H54 (cell line): Measurements from ENCODE around the gene PCDH20.

Experiments used
- DNase-seq: peaks from one replicate; pipeline ENCODE4 v3.0.0; 2011; ENCODE audit warnings: low spot score, mixed read lengths; ENCODE audit not compliant: insufficient read length
- FAIRE-seq: peaks from 3 replicates; lab custom pipeline; 2011; peaks lifted over from hg19 to GRCh38; lab: Jason Lieb, UNC
- POLR2A ChIP-seq: IDR thresholded peaks from 2 replicates; pipeline ENCODE4 v1.6.1; 2011; ENCODE audit warnings: low read depth, mild to moderate bottlenecking, low read length

PCDH20 gene

GRCh38 chr13:61415749-61416148 is at the start of gene PCDH20:
PCDH20 (minus strand) TSS chr13:61415849; CDS start chr13:61415158, 691 bp downstream.
- TF ChIP-seq POLR2A, result no peak
- no peak for FAIRE-seq
- no peak for DNase-seq

- FAIRE-seq (no peak), DNase-seq (no peak)
- TF ChIP-seq POLR2A, result no peak
These were observed 47.4 kb upstream of the PCDH20 start for GRCh38 chr13:61463024-61463423.

- DNase-seq, result no peak
- no peak for FAIRE-seq
These were observed 37.5 kb upstream of the PCDH20 start for GRCh38 chr13:61453121-61453520.

GRCh38 chr13:61432029-61432428 is 16.4 kb upstream of the PCDH20 start:
- no peak for TF ChIP-seq POLR2A
- no peak for FAIRE-seq
- no peak for DNase-seq

More at GRCh38 chr13:61453121-61453520, 37.5 kb upstream of the PCDH20 start:
- no peak for TF ChIP-seq POLR2A

GRCh38 chr13:61423915-61424314 is 8.3 kb upstream of the PCDH20 start:
- no peak for TF ChIP-seq POLR2A
- FAIRE-seq (no peak), DNase-seq (no peak)

GRCh38 chr13:61417086-61417570 is 1.5 kb upstream of the PCDH20 start:
- TF ChIP-seq POLR2A, result no peak
- DNase-seq (no peak), FAIRE-seq (no peak)

GRCh38 chr13:61415058-61415721 is 459 bp downstream of the PCDH20 start:
- FAIRE-seq (no peak), DNase-seq (no peak)
- TF ChIP-seq POLR2A, result no peak

- FAIRE-seq (no peak), DNase-seq (no peak)
These were observed 977 bp downstream of the PCDH20 start for GRCh38 chr13:61414686-61415057.

GRCh38 chr13:61413572-61414535 is 1.8 kb downstream of the PCDH20 start:
- FAIRE-seq (no peak), DNase-seq (no peak)
- no peak for TF ChIP-seq POLR2A

More at GRCh38 chr13:61414686-61415057, 977 bp downstream of the PCDH20 start:
- no peak for TF ChIP-seq POLR2A

- DNase-seq, result no peak
- FAIRE-seq, result no peak
- no peak for TF ChIP-seq POLR2A
These were observed 4.9 kb downstream of the PCDH20 start for GRCh38 chr13:61410669-61411297.

GRCh38 chr13:61410266-61410665 is 5.4 kb downstream of the PCDH20 start:
- no peak for TF ChIP-seq POLR2A
- FAIRE-seq, result no peak
- DNase-seq, result no peak

GRCh38 chr13:61408571-61408970 is 7.1 kb downstream of the PCDH20 start:
- TF ChIP-seq POLR2A, result no peak
- FAIRE-seq (no peak), DNase-seq (no peak)

- DNase-seq (no peak), FAIRE-seq (no peak)
- TF ChIP-seq POLR2A, result no peak
These were observed 9.4 kb downstream of the PCDH20 start for GRCh38 chr13:61406275-61406674.

- no peak for DNase-seq
- no peak for TF ChIP-seq POLR2A
- FAIRE-seq, result no peak
These were observed 19.5 kb downstream of the PCDH20 start for GRCh38 chr13:61396121-61396520.
